ENCODE data around the gene RPS6KC1.

DNA sequence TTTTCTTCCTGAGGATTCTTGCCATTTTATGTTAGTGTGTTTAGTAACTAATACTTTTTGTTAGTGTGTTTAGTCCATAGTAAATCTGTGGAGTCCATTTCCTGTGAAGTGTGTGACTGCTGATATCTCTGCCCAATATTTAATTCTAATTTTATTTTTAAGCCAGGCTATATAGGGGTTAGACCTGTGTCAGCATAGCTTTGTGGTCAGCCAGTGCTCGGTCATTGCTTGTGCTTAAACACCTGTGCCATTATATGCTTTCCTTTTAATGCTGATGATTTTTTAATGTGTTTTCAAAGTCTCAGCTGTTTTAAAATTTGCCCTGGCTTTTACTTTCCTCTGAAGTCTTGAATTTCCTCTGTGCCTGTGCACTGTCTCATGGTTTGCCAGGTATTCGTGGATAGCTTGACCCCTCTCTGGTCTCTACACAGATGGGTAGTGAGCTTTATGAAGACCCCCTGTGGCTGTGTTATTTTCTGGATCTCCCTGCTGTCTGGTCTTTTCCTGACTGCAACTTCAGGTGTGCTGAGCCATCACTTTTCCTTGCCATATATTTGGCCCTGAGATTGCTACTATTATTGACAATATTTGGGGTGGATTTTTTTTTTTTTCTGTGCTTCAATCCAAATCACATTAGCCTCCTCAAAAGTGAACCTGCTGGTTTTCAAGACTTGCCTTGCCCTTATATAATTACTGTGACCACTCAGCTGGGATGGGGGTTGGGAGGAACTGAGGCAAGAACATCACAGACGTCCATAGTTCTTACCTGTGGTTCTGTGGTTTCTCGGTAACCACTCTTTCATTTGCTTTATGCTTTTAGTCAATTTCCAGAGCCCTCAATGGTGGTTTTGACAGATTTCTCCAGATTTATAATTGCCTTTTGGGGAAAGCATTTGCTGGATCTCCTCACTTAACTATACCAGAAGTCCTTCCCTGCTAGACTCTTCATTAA lies 59.6 kb downstream of the RPS6KC1 start:
- TF ChIP-seq FOXM1 (IDR thresholded peaks at IDR 0.05; ENCODE audit: borderline replicate concordance) (no peak), BHLHE40 (IDR thresholded peaks at IDR 0.05; ENCODE audit: borderline replicate concordance) (no peak), FOXA1 (IDR thresholded peaks at IDR 0.05) (no peak), SP1 (IDR thresholded peaks at IDR 0.05) (no peak), TARDBP (IDR thresholded peaks at IDR 0.05) (no peak)
- TF ChIP-seq, protein P1, sequence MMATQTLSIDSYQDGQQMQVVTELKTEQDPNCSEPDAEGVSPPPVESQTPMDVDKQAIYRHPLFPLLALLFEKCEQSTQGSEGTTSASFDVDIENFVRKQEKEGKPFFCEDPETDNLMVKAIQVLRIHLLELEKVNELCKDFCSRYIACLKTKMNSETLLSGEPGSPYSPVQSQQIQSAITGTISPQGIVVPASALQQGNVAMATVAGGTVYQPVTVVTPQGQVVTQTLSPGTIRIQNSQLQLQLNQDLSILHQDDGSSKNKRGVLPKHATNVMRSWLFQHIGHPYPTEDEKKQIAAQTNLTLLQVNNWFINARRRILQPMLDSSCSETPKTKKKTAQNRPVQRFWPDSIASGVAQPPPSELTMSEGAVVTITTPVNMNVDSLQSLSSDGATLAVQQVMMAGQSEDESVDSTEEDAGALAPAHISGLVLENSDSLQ (IDR thresholded peaks at IDR 0.05) = no peak

All from HEK293T (cell line).